Subcutaneous abdominal adipose tissue (tissue), 5 donors: ENCODE measurements around the gene C1QL2.

Experiments used
- H3K27ac ChIP-seq: one replicate; pipeline ENCODE4 v1.7.0; 2013; ENCODE audit warnings: low read depth, mild to moderate bottlenecking, inconsistent platforms, low read length, moderate library complexity
- H3K27me3 ChIP-seq, 5 donors: one replicate each; pipeline ENCODE4 v1.7.0; 2013; ENCODE audit warnings: low read length in 5 of 5, inconsistent platforms in 1 of 5; ENCODE audit not compliant: control insufficient read depth in 5 of 5, insufficient read depth in 4 of 5
- H3K36me3 ChIP-seq, 5 donors: one replicate each; pipeline ENCODE4 v1.7.0; 2013; ENCODE audit warnings: low read length in 5 of 5; ENCODE audit not compliant: control insufficient read depth in 5 of 5, insufficient read depth in 5 of 5
- H3K4me1 ChIP-seq, 5 donors: one replicate each; pipeline ENCODE4 v1.7.0; 2013; ENCODE audit warnings: low read length in 5 of 5, mild to moderate bottlenecking in 3 of 5, moderate library complexity in 1 of 5; ENCODE audit not compliant: control insufficient read depth in 5 of 5, insufficient read depth in 5 of 5
- H3K4me3 ChIP-seq, 5 donors: one replicate each; pipeline ENCODE4 v1.7.0; 2013; ENCODE audit warnings: low read length in 5 of 5, low read depth in 1 of 5
- H3K9ac ChIP-seq, 5 donors: one replicate each; pipeline ENCODE4 v1.7.0; 2013; ENCODE audit warnings: low read length in 5 of 5, mild to moderate bottlenecking in 4 of 5, moderate library complexity in 3 of 5
- H3K9me3 ChIP-seq, 5 donors: one replicate each; pipeline ENCODE4 v1.7.0; 2013; ENCODE audit warnings: low read length in 5 of 5; ENCODE audit not compliant: control insufficient read depth in 5 of 5
- donor health status: healthy.
- donor health status: healthy.
- donor health status: healthy.
- donor health status: healthy.
- donor health status: healthy.

Gene C1QL2

GRCh38 chr2:119179991-119180390 lies 21.4 kb upstream of the C1QL2 start:
- H3K27ac ChIP-seq: no peak overlapping the region
- H3K9me3 ChIP-seq: no peaks in the 10 kb centered on the region
- H3K9ac ChIP-seq: no peak overlapping the region
- H3K4me1 ChIP-seq: peaks cover 0 to 7% (median 0%) of the 10 kb centered on the region in 5 donors
- H3K36me3 ChIP-seq: no peaks in the 10 kb centered on the region
- no peak overlapping the region for H3K4me3 ChIP-seq
- no peaks in the 10 kb centered on the region for H3K27me3 ChIP-seq

- no peaks in the 10 kb centered on the region for H3K9me3 ChIP-seq
- H3K36me3 ChIP-seq: no peaks in the 10 kb centered on the region
- no peak overlapping the region for H3K27ac ChIP-seq
- H3K4me3 ChIP-seq: no peak overlapping the region
- H3K27me3 ChIP-seq: no peaks in the 10 kb centered on the region
- no peak overlapping the region for H3K9ac ChIP-seq
- peaks cover 0 to 7% (median 0%) of the 10 kb centered on the region in 5 donors for H3K4me1 ChIP-seq
These were observed 20.7 kb upstream of the C1QL2 start for GRCh38 chr2:119179202-119179601.

GRCh38 chr2:119178776-119179175 lies 20.2 kb upstream of the C1QL2 start:
- Histone ChIP-seq H3K9me3 (no peaks in the 10 kb centered on the region), H3K36me3 (no peaks in the 10 kb centered on the region), H3K4me1 (peaks cover 0 to 7% (median 0%) of the 10 kb centered on the region in 5 donors), H3K9ac (no peak overlapping the region), H3K4me3 (no peak overlapping the region), H3K27me3 (no peaks in the 10 kb centered on the region), H3K27ac (no peak overlapping the region)

GRCh38 chr2:119177838-119178190 lies 19.3 kb upstream of the C1QL2 start:
- peaks cover 0 to 7% (median 0%) of the 10 kb centered on the region in 5 donors for H3K4me1 ChIP-seq
- H3K27me3 ChIP-seq: no peaks in the 10 kb centered on the region
- no peaks in the 10 kb centered on the region for H3K9me3 ChIP-seq
- no peaks in the 10 kb centered on the region for H3K36me3 ChIP-seq
- no peak overlapping the region for H3K27ac ChIP-seq
- no peak overlapping the region for H3K9ac ChIP-seq
- no peak overlapping the region for H3K4me3 ChIP-seq

GRCh38 chr2:119177171-119177837 lies 18.8 kb upstream of the C1QL2 start:
- Histone ChIP-seq H3K4me3 (no peak overlapping the region), H3K36me3 (no peaks in the 10 kb centered on the region), H3K4me1 (peaks cover 0 to 7% (median 0%) of the 10 kb centered on the region in 5 donors)

DNA sequence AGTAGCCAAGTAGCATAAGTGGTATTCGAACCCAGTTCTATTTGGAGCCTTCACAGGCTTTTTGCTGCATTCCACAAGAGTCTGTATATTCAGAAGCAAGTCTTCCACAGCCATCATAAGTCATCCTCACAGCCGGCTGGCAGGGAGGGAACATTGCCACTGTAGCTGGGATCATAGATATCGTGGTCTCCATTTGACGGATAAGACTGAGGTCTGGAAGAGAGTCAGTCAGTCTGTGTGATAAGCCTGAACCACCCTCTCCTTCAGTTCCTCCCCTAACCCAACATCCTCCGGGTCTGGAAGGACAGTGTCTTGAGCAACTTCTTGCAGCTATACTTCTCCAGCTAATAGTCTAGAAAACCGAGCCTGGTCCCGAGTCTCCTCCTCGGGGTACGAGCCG lies 17.0 kb upstream of the C1QL2 start:
- Histone ChIP-seq H3K36me3 (no peaks in the 10 kb centered on the region), H3K9me3 (no peaks in the 10 kb centered on the region), H3K27me3 (no peaks in the 10 kb centered on the region), H3K9ac (no peak overlapping the region), H3K4me3 (no peak overlapping the region), H3K4me1 (peaks cover 0 to 7% (median 0%) of the 10 kb centered on the region in 5 donors), H3K27ac (no peak overlapping the region)

More at GRCh38 chr2:119177171-119177837, 18.8 kb upstream of the C1QL2 start:
- Histone ChIP-seq H3K27me3 (no peaks in the 10 kb centered on the region), H3K9ac (no peak overlapping the region), H3K27ac (no peak overlapping the region), H3K9me3 (no peaks in the 10 kb centered on the region)

DNA sequence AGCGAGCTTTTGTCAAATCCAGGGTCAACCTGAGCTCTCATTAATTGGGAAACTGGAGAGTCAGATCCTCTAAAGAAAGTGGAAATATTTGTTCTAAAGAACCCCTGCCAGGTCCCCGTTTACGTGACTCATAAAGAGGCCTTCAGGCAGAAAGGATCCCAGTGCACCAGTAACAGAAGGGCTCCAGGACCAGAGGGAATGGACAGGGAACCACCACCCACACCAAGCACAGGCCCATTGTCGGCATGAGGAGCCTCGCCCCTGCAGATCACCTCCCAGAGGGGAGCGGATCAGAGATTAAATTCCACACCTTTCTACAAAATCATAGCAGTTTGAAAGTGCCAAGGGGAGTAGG lies 16.4 kb upstream of the C1QL2 start:
- Histone ChIP-seq H3K27me3 (no peaks in the 10 kb centered on the region), H3K9me3 (no peaks in the 10 kb centered on the region), H3K36me3 (no peaks in the 10 kb centered on the region), H3K9ac (no peak overlapping the region), H3K4me3 (no peak overlapping the region), H3K4me1 (peaks cover 0 to 7% (median 0%) of the 10 kb centered on the region in 5 donors), H3K27ac (no peak overlapping the region)

DNA sequence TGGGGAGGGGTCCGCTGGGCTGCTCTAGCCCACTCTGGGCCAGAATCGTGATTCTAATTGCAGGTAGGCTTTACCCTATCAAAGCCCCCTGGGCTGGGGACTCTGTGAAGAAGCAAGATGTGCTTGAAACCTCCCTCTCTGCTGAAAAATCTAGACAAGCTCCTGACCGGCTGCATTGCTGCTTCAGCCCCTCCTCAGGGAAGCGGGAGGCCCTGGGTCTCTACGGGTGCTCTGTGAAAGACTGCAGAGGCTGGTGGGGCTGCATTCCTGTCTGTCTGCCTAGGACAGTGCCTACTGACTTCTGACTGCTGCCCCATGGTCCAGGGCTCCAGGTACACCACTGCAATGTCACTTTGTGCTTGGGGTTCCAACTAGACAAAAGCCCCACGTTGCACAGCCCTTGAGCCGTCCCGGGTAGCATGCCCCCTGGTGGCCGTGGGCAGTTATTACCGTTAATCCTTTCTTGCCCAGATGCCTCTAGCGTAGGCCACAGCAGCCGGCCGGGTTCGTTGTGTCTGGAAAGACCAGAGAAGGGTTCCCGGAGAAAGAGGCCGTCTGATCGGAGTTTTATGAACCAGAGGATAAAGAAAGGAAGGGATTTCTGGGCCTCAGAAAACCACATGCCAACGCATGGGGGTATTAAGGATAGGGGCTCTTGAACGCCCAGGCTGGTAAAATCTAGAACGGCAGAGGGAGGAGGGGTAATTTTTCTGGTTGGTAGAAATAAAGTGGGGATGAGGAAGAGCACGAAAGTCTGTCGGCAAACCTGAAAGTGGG lies 15.9 kb upstream of the C1QL2 start:
- H3K9ac ChIP-seq: no peak overlapping the region
- H3K4me1 ChIP-seq: peaks cover 0 to 4% (median 0%) of the 10 kb centered on the region in 5 donors
- no peaks in the 10 kb centered on the region for H3K36me3 ChIP-seq
- no peak overlapping the region for H3K27ac ChIP-seq
- H3K9me3 ChIP-seq: no peaks in the 10 kb centered on the region
- H3K4me3 ChIP-seq: no peak overlapping the region
- H3K27me3 ChIP-seq: peaks cover 0 to 5% (median 0%) of the 10 kb centered on the region in 5 donors

GRCh38 chr2:119173556-119174060 lies 15.1 kb upstream of the C1QL2 start:
- Histone ChIP-seq H3K27me3 (peaks cover 0 to 10% (median 0%) of the 10 kb centered on the region in 5 donors), H3K9ac (no peak overlapping the region), H3K9me3 (no peaks in the 10 kb centered on the region), H3K27ac (no peak overlapping the region), H3K4me1 (no peaks in the 10 kb centered on the region), H3K4me3 (no peak overlapping the region), H3K36me3 (no peaks in the 10 kb centered on the region)

GRCh38 chr2:119170504-119170903 lies 12.0 kb upstream of the C1QL2 start:
- H3K9me3 ChIP-seq: no peaks in the 10 kb centered on the region
- no peak overlapping the region for H3K27ac ChIP-seq
- no peak overlapping the region for H3K4me3 ChIP-seq
- H3K36me3 ChIP-seq: no peaks in the 10 kb centered on the region
- peaks cover 0 to 17% (median 0%) of the 10 kb centered on the region in 5 donors for H3K27me3 ChIP-seq
- no peaks in the 10 kb centered on the region for H3K4me1 ChIP-seq
- no peak overlapping the region for H3K9ac ChIP-seq
